Forelimb muscle (tissue), 1 donor: ENCODE measurements around the gene EBF3. TPM values are rescaled to one million over a fixed set of nuclear protein-coding genes. Genes with fewer than 3 reads are reported as not detected.

Experiments used
- DNase-seq: peaks from one replicate; pipeline ENCODE4 v3.0.0-alpha.2; 2013; ENCODE audit warnings: low read depth
- polyA plus RNA-seq: library from polyadenylated mRNA; unstranded; fragments of 120-200 nt; gene quantifications from one replicate; pipeline ENCODE4 v1.2.1, GENCODE V29; 2013; ENCODE audit not compliant: insufficient read length

Gene EBF3
- polyA plus RNA-seq, 1 donor: 57.0 TPM

- no peak for DNase-seq
Measured at GRCh38 chr10:129959544-129960480, 4.3 kb downstream of the EBF3 start.

- DNase-seq: no peak
Measured at GRCh38 chr10:129958629-129959543, 5.2 kb downstream of the EBF3 start.

- DNase-seq: no peak
Measured at GRCh38 chr10:129958148-129958628, 5.9 kb downstream of the EBF3 start.

GRCh38 chr10:129956876-129957673 is 7.0 kb downstream of the EBF3 start:
- DNase-seq: no peak

GRCh38 chr10:129956286-129956670 is 7.8 kb downstream of the EBF3 start:
- no peak for DNase-seq

GRCh38 chr10:129955601-129956285 is 8.3 kb downstream of the EBF3 start:
- no peak for DNase-seq

- no peak for DNase-seq
Measured at GRCh38 chr10:129954492-129955315, 9.4 kb downstream of the EBF3 start.

GRCh38 chr10:129953119-129954051 is 10.7 kb downstream of the EBF3 start:
- peak; percentile 92 for DNase-seq

- DNase-seq: no peak
Measured at GRCh38 chr10:129952378-129953118, 11.5 kb downstream of the EBF3 start.

- DNase-seq: no peak
Measured at GRCh38 chr10:129951970-129952265, 12.2 kb downstream of the EBF3 start.

- DNase-seq: no peak
Measured at GRCh38 chr10:129951101-129951969, 12.7 kb downstream of the EBF3 start.

GRCh38 chr10:129950676-129951075 is 13.4 kb downstream of the EBF3 start:
- no peak for DNase-seq

GRCh38 chr10:129949891-129950291 is 14.2 kb downstream of the EBF3 start:
- DNase-seq: no peak

GRCh38 chr10:129949411-129949810 is 14.7 kb downstream of the EBF3 start:
- DNase-seq: no peak

GRCh38 chr10:129946859-129947258 is 17.2 kb downstream of the EBF3 start:
- DNase-seq: no peak

GRCh38 chr10:129945941-129946760 is 17.9 kb downstream of the EBF3 start:
- no peak for DNase-seq
